Activated T-cell treated with anti-CD3 and anti-CD28 coated beads for 1 hour (primary cell): ENCODE results near the gene PFKL.
"Not testable (repeated sequence)": the region's sequence is repeated elsewhere in the genome, so short reads cannot be mapped to it uniquely, and the experiment has no call there.

ENCODE experiments used
- DNase-seq: peaks from one replicate; pipeline ENCODE4 v3.0.0-alpha.2; 2020; ENCODE audit warnings: low read depth

PFKL gene

DNA sequence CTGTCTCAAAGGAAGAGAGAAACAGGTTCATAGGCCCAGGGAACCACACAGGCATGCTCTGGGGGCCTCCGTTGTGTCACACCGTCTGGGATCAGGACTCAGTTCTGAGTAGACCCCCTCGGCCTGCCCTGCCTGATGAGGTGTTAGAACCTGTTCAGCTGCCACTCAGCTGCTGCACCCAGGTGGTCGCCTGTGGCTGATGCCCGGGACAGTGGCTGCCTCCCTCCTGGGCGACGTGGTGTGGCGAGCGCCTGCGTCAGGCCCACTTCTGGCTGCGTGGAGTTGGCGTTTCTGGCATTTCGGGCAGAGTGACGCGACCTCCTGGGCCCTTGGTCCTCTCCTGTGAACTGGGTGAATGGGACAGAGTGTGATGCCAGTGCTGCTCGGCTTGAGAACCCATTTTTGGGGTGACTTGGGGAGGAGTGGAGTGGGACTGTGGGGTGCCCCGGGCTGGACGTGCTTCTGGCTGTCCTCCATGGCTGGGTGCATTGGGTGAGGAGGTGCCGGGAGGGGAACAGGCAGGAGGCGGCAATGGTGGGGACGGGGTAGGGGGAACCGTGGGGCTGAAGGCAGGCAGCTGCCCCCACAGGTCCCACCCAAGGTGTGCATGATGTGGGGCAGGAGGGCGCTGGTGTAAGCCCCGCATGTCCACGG is 28.5 kb downstream of the PFKL start:
- DNase-seq = no peak

DNA sequence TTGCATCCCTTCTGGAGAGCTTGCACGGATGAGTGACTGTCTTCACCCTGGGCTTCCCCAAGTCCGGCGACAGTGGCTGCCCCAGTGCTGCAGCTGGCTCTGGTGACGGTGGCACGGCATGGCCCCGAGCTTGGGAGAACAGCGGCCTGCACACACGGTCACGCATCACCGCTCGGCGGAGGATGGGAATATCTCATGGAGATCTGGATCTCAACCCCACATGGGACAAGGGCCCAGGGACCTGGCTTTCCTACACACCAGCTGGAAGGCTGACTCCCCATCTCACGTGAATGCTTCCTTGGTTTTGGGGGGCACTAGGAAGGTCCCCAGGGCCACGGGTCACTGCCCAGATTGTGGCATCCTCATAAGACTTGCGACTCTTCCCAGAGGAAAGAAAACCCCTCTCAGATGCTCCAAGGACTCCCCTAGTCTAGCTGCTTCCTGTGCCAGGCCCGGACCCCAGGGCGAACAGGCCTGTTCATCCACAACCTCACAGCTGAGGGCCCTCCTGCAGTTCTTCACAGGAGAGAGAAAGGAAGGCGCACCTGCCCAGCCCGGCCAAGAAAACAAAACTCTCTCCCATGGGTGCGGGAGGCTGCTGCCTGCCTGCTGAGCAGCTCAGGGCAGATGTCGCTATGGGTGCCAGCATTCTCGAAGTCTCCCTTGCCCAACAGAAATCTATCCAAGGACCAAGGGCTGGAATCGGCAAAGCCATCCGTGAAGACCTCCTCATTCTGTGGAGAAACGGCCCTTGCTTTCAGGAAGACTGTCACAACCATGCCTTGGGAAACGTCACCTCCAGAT is 29.4 kb downstream of the PFKL start:
- no peak for DNase-seq

DNA sequence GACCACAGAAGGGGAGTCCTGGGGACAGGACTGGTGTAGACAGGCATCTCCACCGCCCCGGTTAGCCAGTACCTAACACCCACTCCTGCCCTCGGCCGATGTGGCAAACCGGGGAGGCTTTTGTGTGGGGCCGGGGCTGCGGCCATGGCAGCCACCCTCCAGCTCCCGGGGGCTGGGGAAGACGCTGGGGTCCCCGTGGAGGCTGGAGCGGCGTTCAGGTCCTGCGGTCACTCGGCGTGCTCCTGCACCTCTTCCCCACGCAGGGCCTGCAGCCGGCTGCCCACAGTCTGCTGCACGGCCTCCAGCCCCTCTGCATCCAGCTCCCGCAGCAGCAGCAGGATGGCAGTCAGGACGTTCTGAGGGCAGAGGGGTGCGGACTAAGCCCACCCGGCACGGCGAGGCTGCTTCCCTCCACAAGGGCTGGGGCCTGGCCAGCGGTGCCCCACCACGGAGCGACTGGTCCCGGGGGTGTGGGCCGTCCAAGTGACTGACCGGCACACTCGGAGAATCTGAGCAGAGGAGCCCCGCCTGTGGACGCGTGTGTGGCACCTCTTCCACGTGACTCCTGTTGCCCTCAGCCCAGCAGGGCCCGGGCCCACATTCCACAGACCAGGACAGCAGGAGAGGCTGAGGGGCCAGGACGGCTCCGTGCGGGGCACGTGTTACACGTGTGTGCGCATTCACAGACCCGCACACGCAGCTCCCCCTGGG is 30.3 kb downstream of the PFKL start:
- DNase-seq = no peak

DNA sequence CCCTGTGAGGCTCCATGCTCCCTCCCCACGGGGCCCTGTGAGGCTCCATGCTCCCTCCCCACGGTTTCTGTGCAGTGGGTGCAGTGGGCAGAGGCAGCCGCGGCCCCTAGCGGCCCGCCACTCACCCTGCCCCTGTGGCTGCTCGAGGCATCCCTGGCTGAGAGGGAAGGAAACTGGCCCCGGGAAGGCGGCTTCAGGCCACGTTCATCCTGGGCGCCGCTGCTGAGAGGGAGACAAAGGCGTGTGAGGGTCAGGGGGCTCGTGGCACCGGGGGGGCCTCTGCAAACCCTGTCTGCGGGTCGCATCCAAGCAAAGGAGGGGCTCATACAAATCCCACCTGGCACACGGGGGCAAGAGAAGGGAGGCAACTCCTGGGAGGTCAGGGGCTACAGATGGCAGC is 30.8 kb downstream of the PFKL start:
- no peak for DNase-seq

GRCh38 chr21:44331209-44331608 is 31.4 kb downstream of the PFKL start:
- DNase-seq = no peak

GRCh38 chr21:44331650-44332307 is 31.9 kb downstream of the PFKL start:
- DNase-seq = no peak

GRCh38 chr21:44332383-44332782 is 32.5 kb downstream of the PFKL start:
- no peak for DNase-seq

- DNase-seq = no peak
These were observed 33.1 kb downstream of the PFKL start for GRCh38 chr21:44332965-44333364.

DNA sequence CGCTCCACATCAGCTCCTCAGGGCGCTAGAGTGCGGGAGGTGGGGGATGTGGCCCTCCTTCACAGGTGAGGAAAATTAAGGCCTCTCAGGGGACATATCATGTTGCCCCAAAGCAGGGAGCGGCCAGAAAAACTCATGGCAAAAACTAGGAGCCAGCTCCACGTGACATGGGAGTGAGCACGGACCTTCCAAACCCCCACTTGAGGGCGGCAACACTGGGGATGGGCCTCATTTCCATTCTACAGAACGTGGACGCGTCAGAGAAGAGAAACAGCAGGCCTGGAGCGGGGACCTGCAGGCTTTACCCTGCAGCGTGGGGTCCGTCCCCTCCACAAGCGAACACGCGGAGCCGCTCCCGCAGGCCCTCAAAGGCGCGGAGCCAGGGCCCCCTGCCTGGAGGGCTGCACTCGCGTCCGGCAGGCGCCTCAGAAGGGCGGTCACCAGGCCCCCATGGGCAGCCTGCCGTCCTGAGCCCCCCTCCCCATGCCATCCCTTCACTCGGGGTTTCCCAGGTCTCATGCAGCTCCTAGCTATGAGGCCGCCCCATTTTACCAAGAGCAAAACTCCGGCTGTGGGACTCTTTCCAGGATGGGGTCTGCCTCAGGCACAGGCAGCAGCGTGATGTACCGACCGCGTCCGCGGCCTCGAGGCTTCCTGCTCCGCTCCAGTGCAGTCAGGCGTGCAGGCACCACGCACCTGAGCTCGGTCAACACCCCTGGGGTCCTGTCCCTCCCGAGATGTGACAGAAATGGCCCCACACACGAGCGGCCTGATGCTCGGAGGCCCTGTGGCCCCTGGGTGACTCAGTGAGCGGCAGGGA is 33.9 kb downstream of the PFKL start:
- DNase-seq = no peak

- no peak for DNase-seq
These were observed 34.6 kb downstream of the PFKL start for GRCh38 chr21:44334329-44335030.

DNA sequence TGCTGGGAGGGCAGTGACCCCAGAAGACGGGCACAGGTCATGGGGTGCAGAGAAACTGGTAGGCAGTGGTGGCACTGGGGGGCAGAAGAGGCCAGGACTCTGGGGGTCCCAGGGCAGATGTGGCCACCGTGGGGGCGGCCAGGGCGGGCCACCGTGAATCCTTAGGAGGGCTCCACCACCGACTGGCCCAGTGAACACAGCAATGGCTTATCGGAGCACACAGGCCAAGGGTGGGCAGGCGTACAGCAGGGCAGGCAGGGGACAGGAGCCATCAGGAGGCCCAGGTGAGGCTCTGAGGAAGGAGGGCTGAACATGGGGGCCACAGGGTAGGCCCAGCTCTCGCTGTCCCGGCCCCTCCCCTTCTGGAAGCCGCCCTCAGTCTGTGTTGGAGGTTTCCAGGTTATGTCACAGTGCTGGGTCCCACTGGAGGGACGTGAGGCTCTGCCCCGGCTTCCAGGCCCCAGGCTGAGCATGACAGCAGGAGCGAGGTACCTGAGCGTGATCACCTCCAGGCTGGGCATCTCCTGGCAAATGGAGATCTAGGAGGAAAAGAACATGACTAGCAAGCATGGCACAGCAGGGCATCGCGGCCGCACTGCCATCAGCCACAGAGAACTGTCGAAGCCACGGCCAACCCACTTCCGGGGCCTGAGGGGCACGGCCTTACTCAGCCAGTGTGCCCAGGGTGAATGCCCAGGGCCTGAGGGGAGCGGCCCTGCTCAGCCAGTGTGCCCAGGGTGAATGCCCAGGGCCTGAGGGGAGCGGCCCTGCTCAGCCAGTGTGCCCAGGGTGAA is 35.6 kb downstream of the PFKL start:
- no peak for DNase-seq

- DNase-seq = no peak
These were observed 37.6 kb downstream of the PFKL start for GRCh38 chr21:44337449-44337848.

DNA sequence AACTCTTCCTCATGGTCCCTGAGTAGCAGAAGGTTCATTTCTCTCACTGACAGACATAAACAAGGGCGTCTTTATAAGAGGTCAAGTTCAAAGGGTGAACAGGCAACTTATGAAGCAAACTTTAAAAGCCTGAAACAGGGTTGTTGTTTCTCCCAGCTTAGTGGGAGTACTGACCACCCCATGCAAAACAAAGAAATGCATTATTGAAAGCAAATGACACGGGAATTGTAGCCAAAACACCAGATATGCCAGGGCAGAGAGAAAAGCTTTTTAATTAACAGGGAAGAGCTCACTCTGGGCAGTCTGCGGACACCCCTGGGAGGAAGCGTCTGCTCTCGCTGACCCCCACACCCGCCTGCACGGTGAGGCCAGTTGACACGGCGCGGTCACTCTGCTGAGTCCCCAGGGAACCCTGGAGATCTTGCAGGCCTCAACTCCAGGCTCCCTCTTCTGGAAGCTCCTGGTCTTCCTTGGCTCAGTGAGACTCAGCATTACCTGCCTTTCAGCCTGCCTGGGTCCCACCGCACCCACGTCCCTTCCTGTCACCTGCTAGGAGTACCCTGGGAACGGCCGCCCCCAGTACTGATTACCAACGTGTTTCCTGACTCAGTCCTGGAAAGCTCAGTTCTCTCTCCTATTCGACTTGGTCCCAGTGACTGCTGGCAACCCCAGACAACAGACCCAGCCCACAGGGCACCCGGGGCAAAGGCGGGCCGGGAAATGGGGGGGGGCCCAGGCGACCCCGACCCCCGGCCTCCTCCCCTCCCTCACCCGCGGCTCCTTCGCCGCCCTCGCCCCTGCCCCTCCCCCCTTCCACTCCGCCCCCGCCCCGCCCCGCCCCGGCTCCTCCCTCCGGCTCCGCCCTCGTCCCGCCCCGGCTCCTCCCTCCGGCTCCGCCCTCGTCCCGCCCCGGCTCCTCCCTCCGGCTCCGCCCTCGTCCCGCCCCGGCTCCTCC is 38.4 kb downstream of the PFKL start:
- DNase-seq = no peak

DNA sequence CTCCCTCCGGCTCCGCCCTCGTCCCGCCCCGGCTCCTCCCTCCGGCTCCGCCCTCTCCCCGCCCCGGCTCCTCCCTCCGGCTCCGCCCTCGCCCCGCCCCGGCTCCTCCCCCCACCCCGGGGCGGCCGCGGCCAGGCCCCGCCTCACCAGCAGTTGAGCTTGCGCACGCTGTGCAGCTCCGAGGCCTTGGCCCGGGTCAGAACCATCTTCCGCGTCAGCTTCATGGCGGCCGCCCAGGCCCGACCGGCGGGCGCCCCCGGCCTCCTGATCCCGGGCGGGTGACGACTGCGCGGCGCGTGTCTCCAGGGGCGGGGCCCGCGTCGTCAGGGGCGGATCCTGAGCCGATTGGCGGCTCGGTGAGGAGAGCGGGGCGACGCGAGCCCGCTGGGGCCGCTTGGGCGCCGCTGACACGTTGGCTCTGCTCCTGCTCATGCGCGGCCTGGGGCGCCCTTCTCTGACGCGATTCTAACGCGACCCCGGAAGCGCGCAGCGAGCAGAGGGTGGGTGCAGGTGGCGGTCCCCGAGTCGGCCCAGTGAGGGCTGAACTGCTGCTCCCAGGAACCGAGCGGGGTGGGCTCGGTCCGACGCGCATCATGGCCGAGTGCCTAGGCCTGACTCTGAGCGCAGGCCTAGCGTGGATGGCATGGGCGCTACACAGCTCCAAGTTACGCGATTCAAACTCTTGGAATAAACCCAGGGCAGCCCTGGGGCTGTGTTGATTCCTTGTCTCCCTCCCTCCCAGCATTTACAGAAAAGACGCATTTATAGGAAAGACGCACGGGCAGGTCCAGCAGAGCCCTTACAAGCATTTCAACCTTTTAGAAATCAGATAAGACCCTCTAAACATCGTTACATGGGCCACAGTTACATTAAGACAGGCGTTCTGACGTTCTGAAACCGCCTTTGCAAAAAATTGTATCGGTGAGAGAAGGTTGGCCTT is 39.4 kb downstream of the PFKL start, which contains the start of gene CFAP410:
CFAP410 (minus strand) TSS at position 420 of the 940 bp plus-strand sequence; CDS start at position 224, 196 bp downstream.
- DNase-seq = peak; percentile 89

GRCh38 chr21:44341726-44342458 is 42.0 kb downstream of the PFKL start:
- not testable (repeated sequence) for DNase-seq

DNA sequence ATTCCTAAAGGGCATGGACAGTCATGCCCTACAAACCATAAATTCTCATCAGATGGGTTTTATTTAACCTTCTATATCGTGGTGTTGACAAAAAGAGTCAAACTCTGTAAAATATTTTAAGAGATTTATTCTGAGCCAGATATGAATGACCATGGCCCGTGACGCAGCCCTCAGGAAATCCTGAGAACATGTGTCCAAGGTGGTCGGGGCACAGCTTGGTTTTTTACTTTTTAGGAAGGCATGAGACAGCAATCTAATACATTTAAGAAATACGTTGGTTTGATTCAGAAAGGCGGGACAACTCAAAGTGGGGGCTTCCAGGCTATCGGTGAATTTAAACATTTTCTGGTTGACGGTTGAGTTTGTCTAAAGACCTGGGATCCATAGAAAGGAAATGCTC is 43.1 kb downstream of the PFKL start:
- DNase-seq = not testable (repeated sequence)
